ENCODE measurements around the gene UNC5B.
A peak's percentile ranks its signal among the peaks of the same experiment; 100 is the strongest.

UNC5B gene

GRCh38 chr10:71255808-71256660 is 43.7 kb downstream of the UNC5B start:
- DNase-seq, result no peak

DNA sequence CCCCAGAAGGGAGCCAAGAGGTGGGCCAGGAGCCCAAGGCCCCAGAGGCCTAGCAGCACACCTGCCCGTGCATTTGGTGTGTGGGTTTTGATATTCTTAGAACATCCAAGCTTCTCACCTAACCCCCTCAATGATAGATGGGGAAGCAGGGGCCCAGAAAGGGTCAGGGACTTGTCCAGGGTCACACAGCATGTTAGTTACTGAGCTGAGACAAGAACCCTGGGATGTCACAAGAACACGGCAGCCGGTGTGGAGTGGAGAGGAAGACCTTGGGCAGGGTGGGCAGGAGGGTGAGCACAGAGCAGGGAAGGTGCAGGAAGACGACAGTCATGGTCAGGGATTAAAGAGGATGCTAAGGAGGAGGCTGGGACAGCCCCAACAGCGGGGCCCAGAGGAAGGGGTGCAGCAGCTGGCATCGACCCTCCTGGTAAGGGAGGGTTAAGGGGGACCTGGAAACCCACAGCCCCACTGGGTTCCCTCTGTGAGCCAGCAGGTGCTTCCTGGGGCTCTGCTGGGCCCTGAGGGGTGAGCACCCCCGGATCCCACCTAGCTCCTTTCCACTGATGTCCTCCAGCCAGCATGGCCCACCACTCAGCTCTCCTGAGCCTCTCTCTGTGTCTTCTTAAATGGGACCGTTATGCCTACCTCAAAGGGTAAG is 44.4 kb downstream of the UNC5B start:
- no peak for DNase-seq

GRCh38 chr10:71257319-71257997 is 45.1 kb downstream of the UNC5B start:
- DNase-seq, result no peak

DNA sequence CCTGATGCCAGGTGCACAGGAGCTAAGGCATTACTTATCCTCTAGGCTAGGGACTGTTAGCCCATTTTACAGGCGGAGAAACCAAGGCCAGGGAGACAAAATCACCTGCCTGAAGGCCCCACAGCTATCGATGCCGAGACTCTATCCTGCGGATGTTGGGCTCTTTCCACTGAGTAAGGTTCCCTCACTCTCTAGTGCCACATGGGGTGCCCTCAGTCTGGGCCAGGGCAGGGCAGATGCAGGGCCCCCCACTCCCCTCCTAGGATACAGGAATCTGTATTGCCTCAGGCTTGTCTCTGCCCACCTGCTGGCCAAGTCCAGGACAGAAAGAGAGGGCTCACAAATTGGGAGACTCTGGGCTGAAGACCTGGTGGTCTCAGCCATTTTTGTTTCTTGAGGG is 45.7 kb downstream of the UNC5B start:
- DNase-seq, result no peak

DNA sequence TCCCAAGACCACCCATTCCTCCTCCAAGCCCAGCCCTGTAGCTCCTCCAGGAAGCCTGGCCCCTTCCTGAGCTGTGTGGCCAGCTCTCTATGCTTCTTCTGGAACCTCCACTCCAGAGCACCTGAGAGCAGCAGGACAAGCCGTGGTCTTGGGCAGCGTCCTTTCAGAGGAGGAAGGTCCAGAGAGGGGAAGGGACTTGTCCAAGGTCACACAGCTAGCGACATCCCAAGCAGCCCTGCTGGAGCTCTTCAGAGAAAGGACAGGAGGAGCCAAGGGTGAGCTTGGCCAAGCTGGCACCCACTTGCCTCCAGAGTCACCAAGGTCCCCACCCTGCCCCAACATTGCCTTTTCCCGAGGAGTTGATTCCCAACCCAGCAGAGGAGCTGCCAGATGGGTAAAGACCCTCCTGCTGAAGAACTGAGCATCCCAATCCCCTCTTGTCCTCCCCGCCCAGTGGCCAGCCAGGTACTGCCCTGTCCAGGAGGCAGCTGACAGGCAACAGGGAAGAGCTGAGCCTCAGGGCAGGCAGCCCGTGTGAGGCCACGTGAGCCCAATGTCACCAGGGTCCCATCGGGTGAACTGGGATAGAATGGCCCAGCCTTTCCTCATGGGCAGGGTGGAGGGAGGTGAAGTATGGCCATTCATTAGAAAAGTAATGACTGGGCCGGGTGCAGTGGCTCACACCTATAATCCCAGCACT is 46.2 kb downstream of the UNC5B start:
- no peak for DNase-seq

- no peak for DNase-seq
Measured at GRCh38 chr10:71259282-71259681, 46.9 kb downstream of the UNC5B start.

DNA sequence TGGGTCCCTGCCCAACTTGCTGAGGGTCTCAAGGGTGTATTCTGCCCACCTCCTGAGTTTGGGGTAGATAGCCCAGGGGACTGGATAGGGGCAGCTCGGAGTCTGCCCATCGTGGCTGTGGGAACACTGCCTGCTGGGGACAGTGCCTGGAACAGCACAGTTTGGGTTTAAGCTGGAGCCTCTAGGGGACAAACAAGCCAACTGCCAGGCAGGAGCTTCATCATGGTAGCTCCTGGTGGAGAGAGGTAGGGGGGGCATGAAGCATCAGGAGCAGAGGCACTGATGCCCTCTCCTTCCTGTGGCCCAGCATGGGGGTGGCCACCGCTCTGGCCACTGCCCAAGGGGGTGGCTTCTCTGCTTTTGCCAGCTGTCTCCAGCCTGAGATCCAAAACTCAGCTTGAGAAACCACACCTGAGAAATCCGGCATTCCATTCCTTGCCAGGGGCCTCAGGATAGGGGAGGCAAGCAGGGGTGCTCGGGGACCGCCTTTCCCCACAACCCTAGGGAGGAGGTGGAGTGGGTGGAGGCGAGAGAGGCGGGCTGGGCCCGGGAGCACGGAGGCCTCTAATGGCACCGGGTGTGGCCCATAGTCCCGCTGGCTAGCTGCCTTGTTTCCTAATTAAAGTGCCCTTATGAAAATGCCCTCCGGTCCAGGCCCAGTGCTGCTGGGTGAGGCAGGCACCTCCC is 47.6 kb downstream of the UNC5B start:
- DNase-seq, result no peak

DNA sequence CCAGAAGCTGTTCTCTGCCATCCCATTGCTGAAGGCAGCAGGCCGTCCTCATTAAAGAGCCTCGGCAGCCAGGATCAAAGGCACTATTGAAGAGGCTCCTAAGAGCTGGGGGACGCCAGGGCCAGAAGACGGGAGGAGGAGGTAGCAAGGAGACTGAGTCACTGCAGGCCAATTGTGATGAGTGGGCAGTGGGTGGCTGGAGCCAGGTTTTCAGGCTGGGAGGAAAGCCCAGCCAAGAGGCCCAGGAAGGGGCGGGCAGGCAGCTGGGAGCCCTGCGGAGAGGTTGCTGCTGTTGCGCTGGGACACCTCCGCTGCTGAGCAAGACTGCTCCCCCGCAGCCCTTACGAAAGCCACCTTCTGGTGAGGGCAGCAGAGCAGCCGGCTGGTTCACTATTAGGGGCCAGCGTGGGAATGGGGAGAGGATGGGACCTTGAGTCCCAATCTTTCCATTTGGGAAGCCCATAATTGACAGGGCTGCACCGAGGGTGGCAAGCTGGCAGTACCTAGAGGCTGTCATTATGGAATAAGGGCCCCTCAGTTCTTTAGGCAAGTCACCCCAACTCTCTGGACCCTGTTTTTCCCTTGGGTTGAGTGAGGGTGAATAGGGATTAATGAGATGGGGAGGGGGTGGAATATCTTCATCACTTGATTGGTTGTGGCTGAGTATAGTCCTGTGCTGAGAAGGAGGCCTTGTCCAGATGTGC is 48.4 kb downstream of the UNC5B start:
- DNase-seq, result peak; percentile 45

GRCh38 chr10:71262027-71262426 is 49.7 kb downstream of the UNC5B start:
- DNase-seq, result no peak

DNA sequence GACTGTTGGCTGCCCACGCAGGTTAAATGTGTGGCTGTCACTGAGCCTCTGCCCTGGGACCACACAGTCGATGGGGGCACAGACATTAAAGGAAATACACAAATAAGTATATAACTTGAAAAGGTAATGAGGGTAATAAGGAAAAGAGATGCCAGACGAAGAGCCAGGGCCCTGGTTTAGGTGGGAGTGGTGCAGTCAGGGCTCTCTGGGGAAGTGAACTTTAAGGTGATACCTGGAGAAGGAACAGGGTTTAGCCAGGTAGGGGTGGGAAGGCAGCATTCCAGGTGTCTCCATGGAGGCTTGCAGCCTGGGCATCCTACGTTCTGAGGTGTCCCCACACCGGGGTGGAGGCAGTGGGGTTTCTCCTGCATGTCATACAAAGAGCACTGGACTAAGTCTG is 50.4 kb downstream of the UNC5B start:
- DNase-seq, result no peak

DNA sequence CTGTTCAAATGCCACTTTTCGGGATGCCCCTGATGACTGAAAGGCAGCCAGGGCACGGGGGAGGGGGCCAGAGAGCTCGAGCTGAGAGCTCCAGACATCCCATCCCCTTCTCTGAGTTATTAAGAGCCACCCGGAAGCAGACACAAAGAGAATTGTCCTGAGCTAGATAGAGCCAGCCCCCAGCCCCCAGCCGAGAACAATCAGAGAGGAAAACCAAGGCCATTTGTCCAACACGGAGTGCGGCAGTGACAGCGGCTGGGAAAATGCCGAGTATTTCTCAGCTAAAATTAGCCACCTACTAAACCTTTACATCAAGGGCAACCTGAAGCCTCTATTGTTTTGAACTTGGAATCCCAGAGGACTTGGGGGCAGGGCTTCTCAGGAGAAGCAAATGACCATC is 51.0 kb downstream of the UNC5B start:
- peak; percentile 62 for DNase-seq

DNA sequence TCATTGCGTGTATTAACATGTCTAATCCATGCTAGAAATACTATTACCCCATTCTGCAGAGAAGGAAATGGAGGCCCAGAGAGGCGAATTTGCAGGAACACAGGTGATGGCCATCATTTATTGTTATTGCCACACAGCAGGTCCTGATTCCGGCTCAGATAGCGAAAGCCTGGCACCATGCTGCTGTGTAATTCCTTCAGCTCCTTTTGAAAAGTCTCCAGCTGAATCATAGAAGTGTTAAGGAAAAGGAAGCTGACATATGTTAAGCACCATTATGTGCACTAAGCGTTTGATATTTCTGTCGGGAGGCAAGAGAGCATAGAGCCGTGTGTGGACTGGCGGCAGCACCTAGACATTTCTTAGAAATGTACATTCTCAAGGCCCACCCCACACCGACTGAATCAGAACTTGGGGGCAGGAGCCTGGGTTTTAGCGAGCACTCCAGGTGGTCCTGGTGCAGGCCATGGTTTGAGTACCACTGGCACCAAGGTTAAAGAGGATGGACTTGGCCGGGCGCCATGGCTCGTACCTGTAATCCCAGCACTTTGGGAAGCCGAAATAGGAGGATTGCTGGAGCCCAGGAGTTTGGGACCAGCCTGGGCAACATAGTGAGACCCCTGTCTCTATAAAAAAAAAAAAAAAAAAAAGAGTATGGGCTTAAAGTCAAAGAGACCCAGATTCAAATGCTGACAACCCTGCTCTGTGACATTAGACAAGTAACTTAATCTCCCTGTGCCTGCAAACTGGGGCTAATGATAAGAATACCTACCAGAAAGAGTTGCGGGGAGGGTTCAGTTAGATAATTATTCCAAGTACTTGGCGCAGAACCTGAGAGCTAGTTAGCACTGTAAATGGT is 52.2 kb downstream of the UNC5B start:
- DNase-seq, result no peak

- DNase-seq, result no peak
Measured at GRCh38 chr10:71265201-71265575, 52.8 kb downstream of the UNC5B start.

DNA sequence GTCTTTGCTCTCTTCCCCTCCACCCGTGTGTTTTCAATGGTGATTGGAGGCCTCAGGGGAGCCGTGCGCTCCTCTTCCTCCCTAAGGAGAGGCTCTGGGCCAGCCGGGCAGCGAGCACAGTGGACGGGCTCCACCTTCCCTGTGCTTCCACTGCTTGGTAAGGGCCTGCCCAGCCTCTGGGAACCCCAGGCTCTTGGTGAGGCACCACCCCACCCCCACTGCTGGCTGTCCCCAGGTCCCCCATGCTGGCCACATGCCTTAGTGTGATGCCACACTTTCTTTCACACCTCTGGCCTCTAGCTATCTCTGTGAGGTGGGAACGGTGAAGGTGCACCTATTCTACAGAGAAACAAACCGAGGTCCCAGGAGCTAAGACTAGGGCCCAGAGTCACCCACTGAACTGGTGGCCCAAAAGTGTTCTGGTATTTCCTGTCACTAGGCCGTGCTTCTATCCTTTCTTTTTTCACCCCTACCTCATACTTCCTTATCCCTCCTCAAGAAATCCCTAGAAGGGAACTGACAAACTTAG is 53.3 kb downstream of the UNC5B start:
- no peak for DNase-seq

GRCh38 chr10:71266147-71266917 is 54.0 kb downstream of the UNC5B start:
- no peak for DNase-seq

- DNase-seq, result no peak
Measured at GRCh38 chr10:71266918-71267442, 54.6 kb downstream of the UNC5B start.

GRCh38 chr10:71267508-71268240 is 55.3 kb downstream of the UNC5B start:
- no peak for DNase-seq

DNA sequence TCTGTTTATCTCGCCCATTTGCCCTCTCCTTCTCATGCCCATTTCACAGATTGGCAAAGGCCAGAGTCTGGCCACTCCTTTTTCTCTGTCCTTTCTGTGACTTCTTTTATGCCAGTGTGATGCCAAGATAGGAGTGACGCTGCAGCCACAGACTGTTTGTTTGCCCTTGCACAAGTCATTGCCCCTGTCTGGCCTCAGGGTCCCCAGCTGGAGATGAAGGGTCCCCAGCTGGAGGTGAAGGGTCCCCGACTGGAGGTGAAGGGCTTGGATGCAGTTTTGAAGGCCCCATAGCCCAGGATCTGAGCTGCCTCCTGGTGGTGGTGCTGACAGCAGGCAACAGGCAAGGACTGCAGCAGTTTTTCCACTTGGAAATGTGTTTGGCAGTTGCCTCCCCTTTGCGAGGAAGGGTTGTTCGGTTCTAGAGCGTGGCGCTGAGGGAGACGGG is 55.9 kb downstream of the UNC5B start:
- DNase-seq, result peak; percentile 59

GRCh38 chr10:71268758-71269157 is 56.4 kb downstream of the UNC5B start:
- peak; percentile 59 for DNase-seq
